Esophagus squamous epithelium (tissue), 5 donors: ENCODE results near the gene TSC2. TPM values are rescaled to one million over a fixed set of nuclear protein-coding genes. Genes with fewer than 3 reads are reported as not detected.

ENCODE experiments used
- DNase-seq: peaks from one replicate; lab custom pipeline; 2025; lab: John Stamatoyannopoulos, UW
- H3K27ac ChIP-seq, 4 donors: fragments of 200-600 bp; sonication (generic); one replicate each; pipeline ENCODE4 v1.5.1; 2016 to 2019; ENCODE audit warnings: mild to moderate bottlenecking in 1 of 4
- H3K27me3 ChIP-seq, 4 donors: fragments of 200-600 bp; sonication (generic); 1 replicate in 3 of 4; 2 replicates in 1 of 4; pipeline versions ENCODE4 v1.5.1 to v1.6.0; 2017 to 2021; ENCODE audit warnings: antibody characterized with exemption in 1 of 4
- H3K36me3 ChIP-seq, 3 donors: fragments of 200-600 bp; sonication (generic); one replicate each; pipeline ENCODE4 v1.5.1; 2016 to 2019
- H3K4me1 ChIP-seq, 3 donors: fragments of 200-600 bp; sonication (generic); one replicate each; pipeline ENCODE4 v1.5.1; 2017 to 2019
- H3K4me3 ChIP-seq, 4 donors: fragments of 200-600 bp; sonication (generic); 1 replicate in 3 of 4; 2 replicates in 1 of 4; pipeline ENCODE4 v1.5.1; 2016 to 2019; ENCODE audit warnings: mild to moderate bottlenecking in 2 of 4, moderate library complexity in 1 of 4
- H3K9me3 ChIP-seq, 3 donors: fragments of 200-600 bp; sonication (generic); one replicate each; pipeline ENCODE4 v1.5.1; 2016 to 2019
- POLR2A ChIP-seq, 4 donors: fragments of 450-650 bp; IDR thresholded peaks; one replicate each; pipeline ENCODE4 v1.6.1; 2017; ENCODE audit warnings: antibody characterized with exemption in 4 of 4, mild to moderate bottlenecking in 4 of 4, moderate library complexity in 3 of 4
- WGBS, 2 donors: methylation state at CpG; one replicate each; pipeline ENCODE4 v1.1.5; 2018; 5-methylcytosine and 5-hydroxymethylcytosine counted together
- intact Hi-C: fragments of 100-400 bp; cut with DNase I; formaldehyde crosslinking; loops from one replicate; pipeline ENCODE4 v1.15.0; 2022
- total RNA-seq, 4 donors: library from RNA; depleted of rRNA; stranded (reverse); fragments of >200 nt; gene quantifications; one replicate each; pipeline ENCODE4 v1.1.0, GENCODE V29; 2016
- TF ChIP-seq, protein P1 (sequence below), 6 experiments: fragments of 450-650 bp in 4 of 6; fragments of 200-600 bp in 2 of 6; sonication (generic) in 2 of 6; IDR thresholded peaks; one replicate each; pipeline ENCODE4 v1.5.1; 2016 to 2019; ENCODE audit warnings: antibody characterized with exemption in 6 of 6, mild to moderate bottlenecking in 4 of 6, moderate library complexity in 4 of 6
- donor health status: DM: yes; HTN: yes; CAD: no.

TSC2 gene
- total RNA-seq, 4 donors from 2014 or later, result 22.8 to 79.7 (median 41.2) TPM

DNA sequence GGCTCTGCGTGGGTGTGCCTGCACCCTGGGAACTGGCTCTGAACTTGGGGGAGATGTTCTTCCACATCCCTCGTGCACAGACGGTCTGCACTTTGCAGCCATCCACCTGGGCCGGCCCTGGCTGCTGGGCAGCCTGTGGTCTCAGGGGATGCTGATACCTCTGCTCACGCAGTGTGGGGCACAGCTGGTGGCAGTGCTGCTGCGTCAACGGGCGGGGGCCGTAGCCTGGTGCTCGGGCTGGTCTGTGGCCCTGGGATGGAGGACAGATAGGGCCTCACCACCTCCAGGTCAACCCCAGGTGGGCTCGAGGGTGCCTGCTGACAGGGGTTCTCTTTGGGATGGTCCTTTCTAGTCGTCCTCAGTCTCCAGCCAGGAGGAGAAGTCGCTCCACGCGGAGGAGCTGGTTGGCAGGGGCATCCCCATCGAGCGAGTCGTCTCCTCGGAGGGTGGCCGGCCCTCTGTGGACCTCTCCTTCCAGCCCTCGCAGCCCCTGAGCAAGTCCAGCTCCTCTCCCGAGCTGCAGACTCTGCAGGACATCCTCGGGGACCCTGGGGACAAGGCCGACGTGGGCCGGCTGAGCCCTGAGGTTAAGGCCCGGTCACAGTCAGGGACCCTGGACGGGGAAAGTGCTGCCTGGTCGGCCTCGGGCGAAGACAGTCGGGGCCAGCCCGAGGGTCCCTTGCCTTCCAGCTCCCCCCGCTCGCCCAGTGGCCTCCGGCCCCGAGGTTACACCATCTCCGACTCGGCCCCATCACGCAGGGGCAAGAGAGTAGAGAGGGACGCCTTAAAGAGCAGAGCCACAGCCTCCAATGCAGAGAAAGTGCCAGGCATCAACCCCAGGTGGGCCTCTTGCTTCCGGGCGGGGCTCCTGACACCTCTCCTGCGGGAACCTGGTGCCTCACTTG, 36.3 kb downstream of the TSC2 start:
- Histone ChIP-seq H3K9me3 (no peaks in the 10 kb centered on the region), H3K36me3 (peaks cover 25 to 100% (median 36%) of the 10 kb centered on the region in 3 donors), H3K27ac (peak overlapping the region in 3 of 4 donors; percentile 2 to 21 (median 4)), H3K27me3 (no peaks in the 10 kb centered on the region), H3K4me3 (no peak overlapping the region), H3K4me1 (peaks cover 13 to 78% (median 21%) of the 10 kb centered on the region in 3 donors)
- intact Hi-C loops, result no loop called here
- no peak for DNase-seq
- TF ChIP-seq POLR2A (IDR thresholded peaks at IDR 0.05), result no peak
- TF ChIP-seq, protein P1, sequence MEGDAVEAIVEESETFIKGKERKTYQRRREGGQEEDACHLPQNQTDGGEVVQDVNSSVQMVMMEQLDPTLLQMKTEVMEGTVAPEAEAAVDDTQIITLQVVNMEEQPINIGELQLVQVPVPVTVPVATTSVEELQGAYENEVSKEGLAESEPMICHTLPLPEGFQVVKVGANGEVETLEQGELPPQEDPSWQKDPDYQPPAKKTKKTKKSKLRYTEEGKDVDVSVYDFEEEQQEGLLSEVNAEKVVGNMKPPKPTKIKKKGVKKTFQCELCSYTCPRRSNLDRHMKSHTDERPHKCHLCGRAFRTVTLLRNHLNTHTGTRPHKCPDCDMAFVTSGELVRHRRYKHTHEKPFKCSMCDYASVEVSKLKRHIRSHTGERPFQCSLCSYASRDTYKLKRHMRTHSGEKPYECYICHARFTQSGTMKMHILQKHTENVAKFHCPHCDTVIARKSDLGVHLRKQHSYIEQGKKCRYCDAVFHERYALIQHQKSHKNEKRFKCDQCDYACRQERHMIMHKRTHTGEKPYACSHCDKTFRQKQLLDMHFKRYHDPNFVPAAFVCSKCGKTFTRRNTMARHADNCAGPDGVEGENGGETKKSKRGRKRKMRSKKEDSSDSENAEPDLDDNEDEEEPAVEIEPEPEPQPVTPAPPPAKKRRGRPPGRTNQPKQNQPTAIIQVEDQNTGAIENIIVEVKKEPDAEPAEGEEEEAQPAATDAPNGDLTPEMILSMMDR (IDR thresholded peaks at IDR 0.05), result no peak
- 90% methylated on average over 2 to 14 of the region's 44 CpGs for WGBS, 2 donors

DNA sequence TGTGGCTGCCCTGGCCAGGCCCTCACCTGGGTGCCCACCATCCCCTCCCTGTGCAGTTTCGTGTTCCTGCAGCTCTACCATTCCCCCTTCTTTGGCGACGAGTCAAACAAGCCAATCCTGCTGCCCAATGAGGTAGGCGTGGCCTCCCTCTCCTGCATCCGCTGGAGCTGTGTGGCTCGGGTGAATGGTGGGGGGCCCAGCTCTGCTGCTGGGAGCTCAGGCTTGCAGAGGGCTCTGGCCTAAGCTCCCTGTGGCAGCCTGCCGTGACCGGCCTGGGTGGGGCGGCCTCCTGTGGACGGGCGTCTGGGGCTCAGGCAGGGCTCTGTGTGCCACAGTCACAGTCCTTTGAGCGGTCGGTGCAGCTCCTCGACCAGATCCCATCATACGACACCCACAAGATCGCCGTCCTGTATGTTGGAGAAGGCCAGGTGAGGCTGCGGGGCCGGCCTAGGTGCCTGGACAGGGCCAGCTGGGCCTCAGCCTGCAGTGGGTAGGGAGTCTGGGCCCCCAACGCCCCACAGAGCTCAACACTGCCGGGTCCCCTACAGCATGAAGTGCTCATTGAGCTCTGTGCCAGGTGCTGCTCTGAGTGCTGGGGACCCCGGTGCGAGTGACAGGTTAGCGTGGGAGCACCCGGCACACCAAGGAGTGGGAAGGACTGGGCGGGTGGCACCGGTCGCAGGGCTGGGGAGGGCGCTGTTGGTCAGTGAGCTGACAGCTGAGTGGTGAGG, 37.3 kb downstream of the TSC2 start:
- Histone ChIP-seq H3K27me3 (no peaks in the 10 kb centered on the region), H3K36me3 (peaks cover 26 to 100% (median 29%) of the 10 kb centered on the region in 3 donors), H3K4me1 (peaks cover 13 to 87% (median 21%) of the 10 kb centered on the region in 3 donors), H3K9me3 (no peaks in the 10 kb centered on the region), H3K27ac (peak overlapping the region in 1 of 4 donors; percentile 2), H3K4me3 (no peak overlapping the region)
- WGBS, 2 donors, result 100% methylated on average over 2 of the region's 29 CpGs; no CpG with 5 or more reads in 1 of the 2 donors
- DNase-seq, result no peak
- TF ChIP-seq, protein P1 (IDR thresholded peaks at IDR 0.05), result no peak
- no peak for TF ChIP-seq POLR2A (IDR thresholded peaks at IDR 0.05)
- intact Hi-C loops, result no loop called here

DNA sequence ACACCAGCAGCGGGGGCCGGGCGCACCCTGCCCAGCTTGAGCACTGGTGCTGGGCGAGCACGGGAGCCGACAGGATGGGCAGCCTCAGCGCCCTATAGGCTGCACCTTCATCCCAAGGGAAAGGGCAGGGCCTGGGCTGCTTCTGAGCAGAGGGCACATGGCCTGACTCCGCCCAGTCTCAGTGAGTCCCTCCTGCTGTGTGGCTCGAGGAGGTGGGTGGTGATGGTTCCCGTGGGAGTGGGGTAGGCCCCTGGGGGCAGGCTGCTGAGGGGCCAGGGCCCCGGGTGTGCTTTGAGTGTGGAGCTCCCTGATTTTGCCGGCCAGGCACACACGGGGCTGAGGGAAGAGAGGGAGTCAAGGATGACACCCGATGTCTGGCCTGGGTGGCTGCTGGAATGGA, 37.9 kb downstream of the TSC2 start:
- WGBS, 2 donors, result 50 to 74% methylated on average over 3 to 9 of the region's 14 CpGs
- Histone ChIP-seq H3K27me3 (no peaks in the 10 kb centered on the region), H3K27ac (no peak overlapping the region), H3K9me3 (no peaks in the 10 kb centered on the region), H3K4me3 (no peak overlapping the region), H3K36me3 (peaks cover 31 to 100% (median 33%) of the 10 kb centered on the region in 3 donors), H3K4me1 (peaks cover 19 to 93% (median 21%) of the 10 kb centered on the region in 3 donors)
- no peak for DNase-seq
- intact Hi-C loops, result no loop called here
- TF ChIP-seq POLR2A (IDR thresholded peaks at IDR 0.05), result no peak
- TF ChIP-seq, protein P1 (IDR thresholded peaks at IDR 0.05), result no peak

DNA sequence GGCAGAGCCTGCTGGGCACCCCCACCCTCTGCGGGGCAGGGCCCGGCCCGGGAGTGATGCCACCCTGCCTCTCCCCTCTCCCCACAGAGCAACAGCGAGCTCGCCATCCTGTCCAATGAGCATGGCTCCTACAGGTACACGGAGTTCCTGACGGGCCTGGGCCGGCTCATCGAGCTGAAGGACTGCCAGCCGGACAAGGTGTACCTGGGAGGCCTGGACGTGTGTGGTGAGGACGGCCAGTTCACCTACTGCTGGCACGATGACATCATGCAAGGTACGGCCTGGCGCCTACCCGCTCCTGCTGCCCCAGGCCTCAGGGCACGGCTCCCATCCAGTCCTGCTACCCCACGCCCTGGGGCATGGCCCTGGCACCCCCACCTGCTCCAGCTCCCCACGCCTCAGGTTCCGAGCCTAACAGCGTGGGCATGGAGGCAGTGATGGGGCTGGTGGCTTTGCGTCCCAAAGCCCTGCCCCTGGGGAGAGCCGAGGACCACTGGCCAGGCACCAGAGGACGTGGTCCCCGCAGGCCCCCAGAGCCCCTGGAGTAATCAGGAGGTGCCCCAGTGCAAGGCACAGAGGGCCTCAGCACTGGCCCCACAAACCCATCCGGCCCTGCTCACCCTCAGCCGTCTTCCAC, 38.4 kb downstream of the TSC2 start:
- Histone ChIP-seq H3K36me3 (peaks cover 28 to 97% (median 33%) of the 10 kb centered on the region in 3 donors), H3K4me1 (peaks cover 21 to 96% (median 21%) of the 10 kb centered on the region in 3 donors), H3K27ac (peak overlapping the region in 1 of 4 donors; percentile 9), H3K9me3 (no peaks in the 10 kb centered on the region), H3K4me3 (no peak overlapping the region), H3K27me3 (no peaks in the 10 kb centered on the region)
- DNase-seq, result no peak
- 90% methylated on average over 6 of the region's 27 CpGs; no CpG with 5 or more reads in 1 of the 2 donors for WGBS, 2 donors
- intact Hi-C loops, result no loop called here
- TF ChIP-seq POLR2A (IDR thresholded peaks at IDR 0.05), result no peak
- TF ChIP-seq, protein P1 (IDR thresholded peaks at IDR 0.05), result no peak
